Inferior parietal cortex (tissue), 1 donor: ENCODE data around the gene RPS6KB2.
A peak's percentile ranks its signal among the peaks of the same experiment; 100 is the strongest.
"Not testable (repeated sequence)": the region's sequence is repeated elsewhere in the genome, so short reads cannot be mapped to it uniquely, and the experiment has no call there.

Experiments
- DNase-seq: peaks from one replicate; pipeline ENCODE4 v3.0.0-alpha.2; 2016; ENCODE audit errors: extremely low spot score

The RPS6KB2 gene

GRCh38 chr11:67397986-67398660 lies 30.2 kb upstream of the RPS6KB2 start:
- DNase-seq: no peak

- no peak for DNase-seq
Measured at GRCh38 chr11:67398661-67399563, 29.4 kb upstream of the RPS6KB2 start.

- no peak for DNase-seq
Measured at GRCh38 chr11:67400251-67400941, 27.9 kb upstream of the RPS6KB2 start.

GRCh38 chr11:67400942-67401494 lies 27.3 kb upstream of the RPS6KB2 start:
- DNase-seq: no peak

- DNase-seq: peak; percentile 82
Measured at GRCh38 chr11:67401495-67402191, 26.7 kb upstream of the RPS6KB2 start, which contains the start of gene PPP1CA. Gene PPP1CA (minus strand): TSS chr11:67401858. CDS start chr11:67401782, 76 bp downstream.

- not testable (repeated sequence) for DNase-seq
Measured at GRCh38 chr11:67402192-67402839, 26.0 kb upstream of the RPS6KB2 start.

- DNase-seq: not testable (repeated sequence)
Measured at GRCh38 chr11:67403085-67403484, 25.2 kb upstream of the RPS6KB2 start.

GRCh38 chr11:67404515-67405195 lies 23.6 kb upstream of the RPS6KB2 start:
- DNase-seq: no peak

GRCh38 chr11:67405196-67405567 lies 23.1 kb upstream of the RPS6KB2 start:
- no peak for DNase-seq

- DNase-seq: no peak
Measured at GRCh38 chr11:67405688-67406339, 22.5 kb upstream of the RPS6KB2 start.

- no peak for DNase-seq
Measured at GRCh38 chr11:67406420-67406968, 21.8 kb upstream of the RPS6KB2 start.

GRCh38 chr11:67406969-67407687 lies 21.2 kb upstream of the RPS6KB2 start:
- DNase-seq: no peak

- DNase-seq: no peak
Measured at GRCh38 chr11:67407688-67408163, 20.6 kb upstream of the RPS6KB2 start.

GRCh38 chr11:67408437-67409200 lies 19.7 kb upstream of the RPS6KB2 start:
- no peak for DNase-seq

- no peak for DNase-seq
Measured at GRCh38 chr11:67409261-67409666, 19.0 kb upstream of the RPS6KB2 start.

- no peak for DNase-seq
Measured at GRCh38 chr11:67409781-67410368, 18.4 kb upstream of the RPS6KB2 start.

- peak; percentile 79 for DNase-seq
Measured at GRCh38 chr11:67410369-67410831, 17.9 kb upstream of the RPS6KB2 start.
